NOMO-1 (cell line): ENCODE measurements around the gene S100A9.
A peak's percentile ranks its signal among the peaks of the same experiment; 100 is the strongest.

Source experiments
- DNase-seq, 2 experiments: peaks; one replicate each; lab custom pipeline; 2025; ENCODE audit not compliant: unreplicated experiment in 2 of 2; lab: John Stamatoyannopoulos, UW

Gene S100A9

DNA sequence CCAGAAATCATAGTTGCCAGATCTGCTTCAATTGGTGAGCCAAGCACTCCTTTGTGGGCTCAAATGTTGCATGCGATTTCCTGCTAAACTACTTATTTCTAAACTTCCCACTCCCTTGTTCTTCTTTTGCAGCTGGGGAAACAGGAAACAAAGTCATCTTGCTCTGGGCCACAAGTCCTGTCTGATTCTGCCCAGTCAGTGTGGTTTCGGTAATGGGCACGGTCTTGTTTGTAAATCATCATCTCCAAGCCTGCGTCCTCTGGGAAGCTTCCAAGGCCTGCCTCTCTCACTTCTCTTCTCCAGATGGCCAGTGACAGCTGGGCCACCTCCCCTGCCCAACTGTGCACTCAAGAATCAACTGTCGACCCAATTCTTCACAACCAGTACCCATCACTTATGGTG, 28.8 kb downstream of the S100A9 start:
- peak; percentile 92 to 97 for DNase-seq

- no peak for DNase-seq
These were observed 29.3 kb downstream of the S100A9 start for GRCh38 chr1:153387001-153387400.

GRCh38 chr1:153387785-153388184, 30.1 kb downstream of the S100A9 start:
- DNase-seq = no peak

DNA sequence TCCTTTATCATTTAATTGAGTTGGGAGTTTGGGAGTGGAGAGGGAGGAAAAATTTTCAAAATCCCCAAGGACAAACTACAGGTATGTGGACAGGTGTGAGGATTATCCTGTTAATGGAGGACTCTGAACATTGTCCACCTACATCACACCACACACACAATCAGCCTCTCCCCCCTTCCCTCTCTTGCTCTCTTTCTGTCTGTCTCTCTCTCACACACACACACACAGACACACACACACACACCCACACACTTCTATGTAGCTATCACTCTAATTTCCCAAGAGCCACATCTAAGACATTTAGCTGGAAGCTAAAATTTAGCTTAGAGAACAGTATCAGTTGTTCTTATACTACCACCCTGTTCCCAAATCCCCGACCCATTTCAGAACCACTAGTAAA, 31.7 kb downstream of the S100A9 start:
- DNase-seq = peak in 1 of 2 experiments; percentile 11

- DNase-seq = peak; percentile 70 to 78
These were observed 32.6 kb downstream of the S100A9 start for GRCh38 chr1:153389973-153390879.

DNA sequence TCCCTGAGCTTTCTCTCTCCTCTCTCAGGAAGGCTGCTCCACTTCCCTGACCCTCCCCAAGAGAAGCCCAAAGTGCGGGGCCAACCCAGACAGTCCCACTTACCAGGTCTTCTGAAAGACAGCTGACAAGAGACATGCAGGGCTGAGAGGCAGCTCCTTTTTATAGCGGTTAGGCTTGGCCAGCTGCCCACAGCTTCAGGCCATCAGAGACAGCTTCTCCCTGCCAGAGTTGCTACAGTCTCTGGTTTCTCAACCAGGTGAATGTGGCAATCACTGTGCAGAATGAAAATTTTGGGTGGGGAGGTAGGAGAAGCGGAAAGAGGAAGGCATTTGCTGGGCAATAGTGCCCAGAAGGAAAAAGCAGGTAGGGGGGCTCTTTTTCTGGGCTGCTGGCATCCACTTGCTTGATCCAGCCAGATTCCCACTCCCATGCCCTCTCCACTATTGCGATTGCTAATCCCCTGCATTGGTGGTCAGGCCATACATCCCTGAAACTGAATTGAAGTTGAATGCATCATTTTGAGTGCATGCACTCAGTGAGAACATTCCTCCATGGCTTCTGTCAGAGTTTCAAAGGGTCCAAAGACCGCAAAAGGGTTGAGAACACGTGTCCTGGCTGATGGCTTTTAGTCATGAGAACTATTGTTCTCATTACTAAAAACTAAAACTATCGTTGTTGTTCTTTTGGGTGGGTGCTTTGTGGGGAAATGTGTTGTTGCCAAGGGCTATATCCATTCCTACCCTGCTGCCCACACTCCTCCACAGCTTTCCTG, 33.5 kb downstream of the S100A9 start, which contains the start of gene S100A8:
TSS of gene S100A8 (minus strand) at position 136 of the 773 bp plus-strand sequence. CDS start 538 bp downstream, outside the sequence.
- peak; percentile 87 to 88 for DNase-seq

DNA sequence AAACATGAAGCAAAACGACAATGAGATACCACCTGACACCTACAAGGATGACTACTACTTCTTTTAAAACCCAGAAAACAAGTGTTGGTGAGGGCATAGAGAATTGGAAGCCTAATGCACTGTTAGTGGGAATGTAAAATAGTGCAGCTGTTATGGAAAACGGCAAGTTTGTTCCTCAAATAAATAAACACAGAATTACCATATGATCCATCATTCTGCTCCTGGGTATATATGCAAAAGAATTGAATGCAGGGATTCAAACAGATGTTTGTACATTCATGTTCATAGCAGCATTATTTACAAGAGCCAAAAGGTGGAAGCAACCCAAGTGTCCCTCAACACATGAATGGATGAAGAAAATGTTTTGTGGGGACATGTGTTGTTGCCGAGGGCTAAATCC, 34.6 kb downstream of the S100A9 start:
- DNase-seq = no peak

DNA sequence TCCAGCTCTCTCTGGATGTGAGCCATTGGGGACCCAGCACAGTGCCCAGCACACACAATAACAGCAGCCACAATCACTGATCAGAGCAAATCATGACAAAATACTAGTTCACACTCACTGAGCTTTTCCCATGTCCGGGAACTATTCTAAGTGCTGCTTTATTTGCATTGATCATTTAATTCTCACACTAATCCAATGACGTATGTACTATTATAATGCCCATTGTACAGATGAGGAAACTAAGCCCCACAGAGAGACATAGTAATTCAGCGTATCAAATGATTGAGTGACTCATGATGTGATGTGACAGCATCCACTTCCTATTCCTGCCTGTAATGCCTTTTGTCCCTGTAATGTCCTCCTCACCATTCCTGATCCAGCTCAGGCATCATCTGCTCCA, 35.2 kb downstream of the S100A9 start:
- no peak for DNase-seq

- DNase-seq = peak in 1 of 2 experiments; percentile 15
These were observed 36.3 kb downstream of the S100A9 start for GRCh38 chr1:153393926-153394325.

DNA sequence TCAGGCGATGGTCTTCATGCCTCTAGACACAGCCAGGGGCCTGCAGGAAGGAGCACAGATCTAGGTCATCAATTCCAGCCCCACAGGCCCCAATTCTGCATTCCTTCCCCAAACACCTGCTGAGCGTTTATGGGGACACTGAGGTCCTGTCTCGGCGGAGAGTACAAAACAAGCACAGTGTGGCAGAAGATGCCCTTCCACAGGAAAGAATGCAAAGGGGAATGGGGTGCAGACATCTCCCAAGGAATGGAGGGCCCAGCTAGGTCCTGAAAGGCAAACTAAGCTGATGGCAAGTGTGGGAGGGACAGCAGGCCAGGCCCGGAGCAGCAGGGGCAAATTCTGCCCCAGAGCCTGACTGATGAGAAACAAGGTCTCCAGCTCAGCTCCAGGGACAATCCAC, 36.7 kb downstream of the S100A9 start:
- no peak for DNase-seq

DNA sequence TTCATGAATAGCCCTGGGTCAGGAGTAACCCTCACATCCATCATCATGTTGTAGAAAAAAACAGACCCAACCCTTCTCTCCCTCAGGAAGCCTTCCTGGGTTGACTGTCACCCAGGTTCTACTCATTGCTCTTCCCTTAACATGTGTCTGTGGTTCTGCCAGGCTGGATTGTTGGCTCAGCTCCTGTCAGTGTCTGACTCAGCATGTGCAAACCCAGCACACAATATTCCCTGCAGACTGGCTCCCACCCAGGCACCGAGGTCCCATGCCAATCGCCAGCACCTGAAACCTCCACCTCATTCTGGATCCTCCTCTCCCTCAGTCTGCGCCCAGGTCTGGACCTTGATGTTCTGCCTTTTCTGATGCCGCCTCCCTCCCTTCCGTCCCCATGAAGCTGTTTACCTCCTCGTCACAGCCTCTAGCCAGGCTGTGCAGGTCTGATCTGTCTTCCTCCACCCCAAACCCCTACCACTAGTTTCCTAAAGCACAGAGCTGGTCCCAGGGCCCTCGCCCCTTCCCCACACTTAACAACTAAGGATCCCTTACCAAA, 37.6 kb downstream of the S100A9 start:
- no peak for DNase-seq

- no peak for DNase-seq
These were observed 38.1 kb downstream of the S100A9 start for GRCh38 chr1:153395776-153396175.

- DNase-seq = no peak
These were observed 38.8 kb downstream of the S100A9 start for GRCh38 chr1:153396461-153396860.

DNA sequence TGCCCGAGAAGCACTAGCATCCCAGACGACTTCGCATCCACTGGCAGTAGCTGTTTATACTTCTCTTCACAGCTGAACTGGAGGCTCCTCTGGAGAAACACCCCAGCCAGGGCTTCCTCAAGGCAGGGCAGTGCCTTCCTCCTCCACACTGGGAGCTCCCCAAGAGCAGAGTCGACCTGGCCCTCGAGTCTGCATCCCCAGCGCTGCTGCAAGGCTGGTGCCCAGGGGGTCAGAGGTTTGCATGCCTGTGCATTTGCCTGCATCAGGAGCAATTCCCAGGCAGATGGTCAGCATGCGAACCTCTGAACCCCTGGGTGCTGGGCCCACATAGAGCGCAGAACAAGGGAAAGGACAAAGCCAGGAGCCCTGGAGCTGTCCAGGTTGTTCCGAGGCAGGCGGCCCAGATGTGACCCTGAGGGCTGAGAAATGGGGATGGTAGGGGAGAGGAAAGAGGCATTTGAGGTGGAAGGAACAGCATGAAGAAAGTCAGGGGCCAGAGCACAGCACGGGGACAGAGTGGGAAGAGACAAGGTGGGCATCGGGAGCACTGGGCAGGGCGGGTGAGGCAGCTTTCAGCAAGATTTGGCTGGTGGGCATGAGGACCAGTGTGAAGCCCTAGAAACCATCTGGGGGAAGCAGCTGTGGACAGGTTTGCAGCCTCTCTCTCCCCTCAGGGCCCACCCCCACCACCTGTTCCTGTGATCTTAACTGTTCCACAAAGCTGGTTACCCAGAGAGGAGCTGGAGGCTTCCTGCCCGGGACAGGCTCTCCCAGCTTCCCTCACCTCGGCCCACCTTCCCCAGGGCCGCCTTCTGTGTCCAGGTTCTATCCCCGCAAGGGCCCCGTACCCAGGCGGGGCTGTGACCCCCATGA, 39.6 kb downstream of the S100A9 start:
- DNase-seq = no peak

GRCh38 chr1:153397924-153398651, 40.4 kb downstream of the S100A9 start:
- DNase-seq = no peak

DNA sequence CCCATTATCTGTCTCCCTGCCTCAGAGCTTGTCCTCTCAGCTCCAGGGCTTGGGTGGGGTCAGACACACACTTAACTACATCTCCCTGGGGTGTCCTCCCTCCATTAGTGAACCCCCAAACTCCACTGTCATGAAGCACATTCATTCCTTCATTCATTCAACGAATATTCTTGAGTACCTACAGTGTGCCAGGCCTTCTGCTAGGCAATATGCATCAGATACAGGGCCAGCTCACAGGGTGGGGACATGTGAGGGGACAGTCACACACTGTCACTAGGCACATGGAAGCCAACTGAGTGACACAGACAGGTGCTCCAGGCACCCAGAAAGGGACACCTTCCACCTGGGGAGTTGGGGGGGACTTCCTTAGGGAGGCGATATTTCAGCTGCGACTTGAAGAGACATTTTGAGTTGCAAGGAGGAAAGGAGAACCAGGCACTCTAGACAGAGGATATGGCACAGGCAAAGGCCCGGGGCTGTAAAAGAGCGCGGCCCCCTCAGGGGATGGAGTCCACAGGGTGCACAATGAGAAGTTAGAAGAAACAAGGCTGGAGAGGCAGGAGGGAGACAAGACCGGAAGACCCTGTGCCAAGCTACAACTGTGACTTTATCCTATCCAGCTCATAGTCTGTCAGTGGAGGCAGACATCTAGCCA, 41.9 kb downstream of the S100A9 start:
- no peak for DNase-seq

DNA sequence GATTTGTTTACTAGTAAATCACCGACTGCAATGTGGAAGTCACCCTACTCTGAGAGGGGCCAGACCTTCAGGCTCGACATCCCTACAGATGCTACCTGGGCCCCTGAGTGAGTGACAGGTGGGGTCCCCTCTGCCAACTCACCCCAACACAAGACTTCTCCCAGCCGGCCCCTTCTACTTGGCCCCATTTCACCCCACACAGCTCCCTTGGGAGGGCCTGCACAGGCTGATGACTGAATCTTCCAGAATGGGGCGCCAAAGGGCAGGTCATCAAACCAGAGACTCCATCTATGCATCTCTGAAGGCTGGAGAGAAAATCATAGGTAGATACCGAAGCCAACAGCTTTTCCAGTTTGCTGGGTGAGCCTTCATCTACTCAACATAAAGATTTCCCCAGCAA, 42.6 kb downstream of the S100A9 start:
- no peak for DNase-seq

DNA sequence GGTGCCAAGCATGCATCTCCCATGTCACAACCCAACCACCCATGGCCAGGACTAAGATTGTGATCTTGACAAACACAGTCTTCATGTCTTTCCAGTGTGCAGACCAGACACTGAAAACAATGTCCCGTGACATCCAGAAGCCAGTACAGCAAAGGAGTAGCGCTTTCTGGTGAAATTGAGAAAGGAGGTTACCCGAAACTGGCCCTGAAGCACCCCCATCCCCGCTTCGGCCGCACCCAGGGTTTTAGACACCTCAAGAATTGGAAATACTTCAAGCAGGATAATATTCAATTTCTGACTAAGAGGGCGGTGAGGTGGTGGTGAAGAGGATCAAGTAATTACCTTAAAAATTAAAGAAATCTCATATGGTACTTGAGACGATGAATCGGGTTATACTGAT, 43.8 kb downstream of the S100A9 start:
- DNase-seq = no peak

GRCh38 chr1:153402226-153402625, 44.6 kb downstream of the S100A9 start:
- no peak for DNase-seq
